Endodermal cell (in vitro differentiated cells): ENCODE data around the gene SLC2A11. TPM values are rescaled to one million over a fixed set of nuclear protein-coding genes. Genes with fewer than 3 reads are reported as not detected.
A peak's percentile ranks its signal among the peaks of the same experiment; 100 is the strongest.

ENCODE experiments used
- DNase-seq: peaks from one replicate; pipeline ENCODE4 v3.0.0-alpha.2; 2017
- H3K27ac ChIP-seq: 2 replicates; pipeline ENCODE4 v1.5.1; 2013; ENCODE audit warnings: mild to moderate bottlenecking, low read depth, low read length, moderate library complexity
- H3K27me3 ChIP-seq: 2 replicates; pipeline ENCODE4 v1.6.1; 2013; ENCODE audit warnings: mild to moderate bottlenecking, low read length, moderate library complexity; ENCODE audit not compliant: insufficient read depth, control insufficient read depth, poor library complexity, severe bottlenecking
- H3K36me3 ChIP-seq: 2 replicates; pipeline ENCODE4 v1.7.0; 2013; ENCODE audit warnings: mild to moderate bottlenecking, low read length, moderate library complexity; ENCODE audit not compliant: control insufficient read depth, insufficient read depth
- H3K4me1 ChIP-seq: one replicate; pipeline ENCODE4 v1.7.0; 2013; ENCODE audit warnings: low read length; ENCODE audit not compliant: control insufficient read depth, insufficient read depth
- H3K4me3 ChIP-seq: 2 replicates; pipeline ENCODE4 v1.5.1; 2013; ENCODE audit warnings: mild to moderate bottlenecking, low read length, moderate library complexity
- H3K9ac ChIP-seq: 2 replicates; pipeline ENCODE4 v1.6.1; 2013; ENCODE audit warnings: mild to moderate bottlenecking, low read length, moderate library complexity; ENCODE audit not compliant: poor library complexity, severe bottlenecking; ENCODE audit errors: extremely low read depth
- H3K9me3 ChIP-seq: 2 replicates; pipeline ENCODE4 v1.6.1; 2013; ENCODE audit warnings: mild to moderate bottlenecking, low read length, moderate library complexity; ENCODE audit not compliant: control insufficient read depth
- H3K27ac Mint-ChIP-seq: 2 replicates; pipeline ENCODE4 v1.8.0; 2020; ENCODE audit warnings: mixed read lengths
- H3K27me3 Mint-ChIP-seq: 2 replicates; pipeline ENCODE4 v1.8.0; 2021; ENCODE audit warnings: mild to moderate bottlenecking, mixed read lengths; ENCODE audit not compliant: insufficient read depth
- H3K36me3 Mint-ChIP-seq: 2 replicates; pipeline ENCODE4 v1.8.0; 2020; ENCODE audit warnings: low read depth, mixed read lengths
- H3K4me1 Mint-ChIP-seq: 2 replicates; pipeline ENCODE4 v1.8.0; 2020; ENCODE audit warnings: mixed read lengths
- H3K4me3 Mint-ChIP-seq: 2 replicates; pipeline ENCODE4 v1.8.0; 2020; ENCODE audit warnings: mild to moderate bottlenecking, moderate library complexity, mixed read lengths
- H3K9me3 Mint-ChIP-seq: 2 replicates; pipeline ENCODE4 v1.8.0; 2020; ENCODE audit warnings: mild to moderate bottlenecking, mixed read lengths
- CTCF ChIP-seq: fragments of 200-600 bp; sonication (generic); conservative IDR thresholded peaks from 2 replicates; pipeline ENCODE4 v1.5.0; 2021; ENCODE audit warnings: antibody characterized with exemption, mild to moderate bottlenecking
- WGBS, 2 experiments: methylation state at CpG; one replicate each; pipeline versions ENCODE4 v1.1.5 to v1.1.7; 2013; ENCODE audit warnings: missing lambda C conversion rate in 2 of 2, mixed read lengths in 1 of 2; ENCODE audit not compliant: insufficient coverage in 1 of 2, insufficient read length in 1 of 2; 5-methylcytosine and 5-hydroxymethylcytosine counted together
- total RNA-seq, 2 donors: library from RNA; stranded (reverse); fragmentation: NEBNext Ultra II Directional in 1 of 2; extraction: Animal tissue kit (Norgen Biotek cat#: 25700) in 1 of 2; gene quantifications; 2 replicates in 1 of 2; 3 replicates in 1 of 2; pipeline ENCODE4 v1.2.1, GENCODE V29; 2021

Gene SLC2A11
- total RNA-seq, 2 donors from 2014 or later: 13.1 to 14.8 TPM

DNA sequence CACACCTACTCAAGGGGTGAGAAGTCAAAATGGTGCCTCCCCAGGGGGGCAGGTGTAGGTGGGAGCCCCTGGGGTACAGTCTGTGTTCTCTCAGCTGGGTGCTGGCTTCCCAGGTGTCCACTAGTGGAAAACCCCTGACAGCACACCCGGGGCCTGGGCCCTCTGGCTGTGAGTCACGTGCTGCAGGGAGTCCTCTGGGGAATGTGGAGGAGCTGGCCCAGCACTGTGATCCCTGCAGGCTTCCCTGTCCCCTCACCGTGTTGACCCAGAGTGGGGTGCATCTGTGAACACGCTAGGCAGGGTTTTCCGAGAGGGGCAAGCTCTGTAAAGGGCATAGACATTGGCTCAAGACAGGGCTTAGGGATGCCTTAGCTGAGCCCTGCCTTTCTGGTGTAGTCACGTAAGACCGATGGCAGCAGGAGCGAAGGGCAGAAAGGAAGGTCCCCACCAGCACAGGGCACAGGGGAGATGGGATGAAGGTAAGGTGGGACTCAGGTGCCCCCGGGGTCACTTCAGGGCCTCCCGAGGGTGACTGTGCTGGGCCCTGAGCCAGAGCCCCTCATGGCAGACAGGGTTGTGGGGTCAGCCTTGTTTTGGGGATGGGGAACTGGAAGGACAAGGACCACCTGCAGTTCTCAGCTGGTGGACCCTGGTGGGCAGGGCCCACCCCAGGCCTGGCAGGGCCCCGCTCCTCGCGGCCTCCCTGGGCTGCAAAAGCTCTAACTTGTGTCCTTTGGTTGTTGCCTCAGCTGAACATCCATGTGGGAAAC, 33.0 kb upstream of the SLC2A11 start:
- H3K4me3 ChIP-seq: no peak overlapping the region
- Mint-ChIP-seq H3K9me3 (no peaks in the 10 kb centered on the region), H3K27ac (peak overlapping the region; percentile 55), H3K4me3 (no peak overlapping the region), H3K36me3 (peaks cover 82% of the 10 kb centered on the region), H3K27me3 (no peaks in the 10 kb centered on the region), H3K4me1 (no peaks in the 10 kb centered on the region)
- 95 to 97% methylated on average over 6 to 13 of the region's 13 CpGs for WGBS, 2 experiments
- no peak for TF ChIP-seq CTCF
- H3K9me3 ChIP-seq: no peaks in the 10 kb centered on the region
- no peak overlapping the region for H3K27ac ChIP-seq
- no peaks in the 10 kb centered on the region for H3K4me1 ChIP-seq
- H3K36me3 ChIP-seq: peaks cover 78% of the 10 kb centered on the region
- H3K27me3 ChIP-seq: no peaks in the 10 kb centered on the region
- DNase-seq: no peak
- no peak overlapping the region for H3K9ac ChIP-seq

DNA sequence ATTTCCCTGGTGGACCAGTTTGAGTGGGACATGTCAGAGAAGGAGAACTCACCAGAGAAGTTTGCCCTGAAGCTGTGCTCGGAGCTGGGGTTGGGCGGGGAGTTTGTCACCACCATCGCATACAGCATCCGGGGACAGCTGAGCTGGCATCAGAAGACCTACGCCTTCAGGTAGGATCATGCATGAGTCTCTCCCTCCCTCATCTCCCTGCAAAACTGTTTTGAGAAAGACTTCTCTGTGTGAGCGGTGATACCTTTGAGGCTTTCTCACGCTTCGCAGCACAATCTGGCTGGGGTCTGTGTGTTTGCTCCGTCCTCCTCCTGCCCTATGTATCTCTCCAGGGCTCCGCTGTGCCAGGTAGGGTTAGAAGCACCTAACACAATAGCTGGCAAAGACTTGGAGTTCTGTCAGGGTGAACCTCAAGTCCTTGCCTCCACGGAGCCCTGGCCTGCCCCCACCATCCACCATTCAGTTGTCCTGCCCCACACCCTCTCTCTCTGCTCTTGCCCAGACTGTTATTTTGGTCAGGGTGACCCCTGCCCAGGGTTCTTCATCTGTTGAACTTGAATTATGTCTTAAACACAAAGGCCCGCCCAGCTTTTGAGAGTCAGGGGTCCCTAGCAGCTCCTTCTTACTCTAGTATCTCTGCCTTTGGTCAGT, 32.3 kb upstream of the SLC2A11 start:
- no peak for TF ChIP-seq CTCF
- Mint-ChIP-seq H3K36me3 (peaks cover 82% of the 10 kb centered on the region), H3K4me1 (no peaks in the 10 kb centered on the region), H3K4me3 (no peak overlapping the region), H3K9me3 (no peaks in the 10 kb centered on the region), H3K27ac (no peak overlapping the region), H3K27me3 (no peaks in the 10 kb centered on the region)
- H3K27me3 ChIP-seq: no peaks in the 10 kb centered on the region
- peak overlapping the region; percentile 49 for H3K27ac ChIP-seq
- 94 to 99% methylated on average over 10 to 12 of the region's 12 CpGs for WGBS, 2 experiments
- no peak for DNase-seq
- no peak overlapping the region for H3K4me3 ChIP-seq
- peaks cover 78% of the 10 kb centered on the region for H3K36me3 ChIP-seq
- no peaks in the 10 kb centered on the region for H3K4me1 ChIP-seq
- no peaks in the 10 kb centered on the region for H3K9me3 ChIP-seq
- no peak overlapping the region for H3K9ac ChIP-seq

DNA sequence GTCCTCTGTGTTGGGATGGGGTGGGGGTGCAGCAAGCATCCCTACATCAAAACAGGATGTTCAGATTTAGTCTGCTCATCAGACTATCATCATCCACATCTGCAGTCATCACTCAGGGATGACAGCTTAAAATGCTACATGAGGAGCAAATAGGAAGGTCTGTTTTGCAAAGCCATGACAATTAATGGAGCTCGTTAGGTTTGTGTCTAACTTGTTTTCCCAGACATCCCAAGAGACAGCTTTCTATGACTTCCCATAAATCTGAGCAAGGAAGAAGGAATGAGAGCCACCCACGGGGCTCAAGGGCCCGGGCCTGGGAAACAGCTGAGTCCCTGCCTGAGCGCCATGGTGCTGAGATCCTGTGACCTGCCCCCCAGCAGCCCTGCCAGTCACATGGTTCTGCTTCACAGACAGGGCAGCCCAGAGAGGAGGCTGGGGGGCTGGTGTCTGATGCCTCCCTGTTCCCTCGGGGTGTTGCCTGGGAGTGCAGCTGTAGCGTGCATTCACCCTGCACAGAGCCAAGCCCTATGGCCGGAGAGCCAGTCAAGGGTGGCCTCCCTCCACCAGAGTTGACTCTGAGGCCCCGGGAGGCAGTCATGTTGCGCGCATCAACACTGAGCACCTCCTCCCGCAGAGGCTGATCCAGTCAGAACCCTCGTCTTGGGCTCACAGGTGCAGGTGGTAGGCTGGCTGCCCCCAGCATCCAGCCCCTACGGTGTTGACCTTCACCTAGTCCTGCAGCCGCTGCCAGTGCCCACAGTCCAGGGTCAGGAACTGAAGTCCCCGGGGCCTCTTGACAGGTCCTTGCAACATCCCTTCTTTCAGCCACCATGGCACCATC, 30.9 kb upstream of the SLC2A11 start:
- peaks cover 79% of the 10 kb centered on the region for H3K36me3 ChIP-seq
- no peak overlapping the region for H3K27ac Mint-ChIP-seq
- no peaks in the 10 kb centered on the region for H3K9me3 Mint-ChIP-seq

More for the DNA sequence above, 30.9 kb upstream of the SLC2A11 start:
- Mint-ChIP-seq H3K27me3 (no peaks in the 10 kb centered on the region), H3K36me3 (peaks cover 82% of the 10 kb centered on the region), H3K4me3 (no peak overlapping the region), H3K4me1 (no peaks in the 10 kb centered on the region)
- Histone ChIP-seq H3K9me3 (no peaks in the 10 kb centered on the region), H3K9ac (no peak overlapping the region), H3K4me3 (no peak overlapping the region), H3K4me1 (no peaks in the 10 kb centered on the region), H3K27ac (peak overlapping the region; percentile 3), H3K27me3 (no peaks in the 10 kb centered on the region)
- WGBS, 2 experiments: 91 to 95% methylated on average over 11 to 15 of the region's 15 CpGs
- TF ChIP-seq CTCF: no peak
- no peak for DNase-seq
